ENCODE data around the gene TRIOBP. TPM values are rescaled to one million over a fixed set of nuclear protein-coding genes. Genes with fewer than 3 reads are reported as not detected.

The TRIOBP gene
- total RNA-seq, 2 experiments from 2014 or later, result 42.0 to 55.2 TPM

DNA sequence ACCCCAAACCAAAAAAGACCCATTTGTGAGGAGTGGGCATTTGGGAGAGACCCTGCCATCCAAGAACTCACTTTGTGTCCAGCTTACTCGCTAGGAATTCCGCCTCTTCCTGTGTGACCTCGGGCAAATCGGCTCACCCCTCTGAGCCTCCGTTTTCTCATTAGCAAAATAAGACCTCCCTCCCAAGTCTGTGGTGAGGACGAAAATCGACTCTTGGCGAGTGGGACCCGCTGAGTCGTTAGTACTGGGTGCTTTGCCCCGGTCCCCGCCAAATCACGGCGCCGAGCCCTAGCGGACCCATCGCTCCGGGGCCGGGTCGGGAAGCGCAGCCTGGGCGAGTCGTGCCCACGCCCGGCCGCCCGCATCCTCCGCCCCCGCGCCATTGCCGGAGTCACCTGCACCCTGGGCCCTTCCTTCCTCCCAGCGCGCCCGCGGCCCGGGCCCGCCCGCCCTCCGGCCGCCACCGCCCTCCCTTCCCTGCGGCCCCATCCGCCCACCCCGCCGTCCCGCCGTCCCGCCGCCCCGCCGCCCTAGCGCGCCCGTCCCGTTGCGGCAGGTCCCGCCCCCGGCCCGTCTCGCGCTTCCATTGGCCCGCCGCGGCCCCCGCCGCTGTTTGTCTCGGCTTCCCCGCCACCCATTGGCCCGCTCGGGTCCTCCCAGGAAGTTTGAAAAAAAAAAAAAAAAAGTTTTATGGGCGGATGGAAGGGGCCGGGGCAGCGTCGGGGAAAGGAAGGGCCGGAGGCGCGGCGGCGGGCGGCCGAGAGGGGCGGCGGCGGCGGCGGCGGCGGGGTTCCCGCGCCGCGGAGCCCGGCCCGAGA is 48.9 kb downstream of the TRIOBP start:
- Mint-ChIP-seq H3K4me1 (peaks cover 37% of the 10 kb centered on the region), H3K9me3 (ENCODE audit: low read depth) (no peaks in the 10 kb centered on the region), H3K27me3 (no peaks in the 10 kb centered on the region), H3K4me3 (peak overlapping the region; percentile 81), H3K36me3 (peaks cover 4% of the 10 kb centered on the region), H3K27ac (peak overlapping the region; percentile 82)
- ATAC-seq, result peak; percentile 94
- CTCF ChIA-PET, result interaction anchor here (0.9 to 1.3 kb wide), 3 partner anchors 9 to 103 kb away, joined by 3 to 6 read pairs (median 5); no protein-coding TSS in a partner anchor
- DNase-seq, result peak; percentile 93

DNA sequence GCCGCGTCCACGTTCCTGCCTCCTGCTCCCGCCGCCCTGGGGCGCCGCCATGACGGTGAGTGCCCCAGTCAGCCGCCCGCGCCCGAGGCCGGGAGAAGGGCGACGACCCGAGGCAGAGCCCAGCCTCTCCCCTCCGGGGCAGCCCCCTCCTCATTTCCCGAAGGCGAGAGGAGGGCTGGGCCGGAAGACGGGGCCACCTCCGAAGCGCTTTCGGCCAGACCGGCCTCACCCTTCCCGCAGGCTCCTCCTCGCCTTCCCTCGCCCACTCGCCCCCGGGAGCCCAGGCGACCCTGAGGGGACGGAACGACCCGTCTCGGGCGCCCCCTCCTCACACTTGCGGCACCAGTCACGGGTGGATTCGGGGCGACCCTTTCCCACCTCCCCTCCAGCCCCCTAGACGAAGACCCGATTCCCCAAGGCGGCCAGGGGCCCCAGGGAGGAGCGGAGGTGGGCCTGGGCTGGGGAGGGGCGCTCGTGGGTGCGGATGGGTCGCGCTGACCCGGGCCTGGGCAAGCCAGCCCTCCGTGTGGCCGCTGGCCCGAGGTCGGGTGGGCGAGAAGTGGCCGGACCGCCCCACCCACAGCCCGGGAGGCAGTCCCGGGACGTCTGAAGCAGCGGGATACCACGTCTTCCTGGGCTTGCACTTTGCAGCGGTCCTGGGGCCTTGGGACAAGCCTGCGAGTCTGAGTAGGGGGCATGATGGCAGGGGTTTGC is 49.7 kb downstream of the TRIOBP start:
- H3K9me3 Mint-ChIP-seq (ENCODE audit: low read depth), result no peaks in the 10 kb centered on the region
- CTCF ChIA-PET, result no interaction called here
- H3K4me1 Mint-ChIP-seq, result peaks cover 37% of the 10 kb centered on the region
- H3K27me3 Mint-ChIP-seq, result no peaks in the 10 kb centered on the region
- peak; percentile 1 for ATAC-seq
- peaks cover 4% of the 10 kb centered on the region for H3K36me3 Mint-ChIP-seq
- H3K4me3 Mint-ChIP-seq, result peak overlapping the region; percentile 81
- peak; percentile 52 for DNase-seq
- peak overlapping the region; percentile 74 for H3K27ac Mint-ChIP-seq

DNA sequence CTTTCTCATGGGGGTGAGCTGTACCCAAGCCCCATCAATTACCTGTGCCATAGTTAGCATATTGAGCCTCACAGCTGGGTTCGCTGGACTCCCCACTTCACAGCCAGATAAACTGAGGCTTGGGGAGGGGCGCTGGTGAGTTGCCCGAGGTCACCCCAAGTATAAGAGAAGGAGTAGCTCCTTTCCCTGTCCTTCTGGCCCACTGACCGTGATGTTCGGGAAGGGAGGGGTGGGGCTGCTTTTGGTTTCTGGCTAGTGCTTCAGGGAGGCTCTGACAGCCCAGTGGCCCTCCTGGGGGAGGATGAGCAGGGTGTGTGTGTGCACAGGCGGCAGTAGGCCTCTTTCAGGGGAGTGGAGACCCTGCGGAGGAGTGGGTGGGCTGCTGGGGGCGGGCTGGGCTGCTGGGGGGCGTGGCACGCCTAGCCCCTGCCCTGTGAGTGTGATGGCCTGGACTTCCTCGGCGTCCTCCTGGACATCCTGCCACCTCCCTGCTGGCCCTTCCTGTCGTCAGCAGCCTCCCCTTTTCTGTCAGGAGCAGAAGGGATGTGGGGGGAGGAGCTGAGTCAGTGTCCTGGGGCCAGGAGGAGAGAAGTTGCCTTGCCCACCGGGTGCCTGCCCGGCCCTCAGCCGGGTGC is 50.3 kb downstream of the TRIOBP start:
- Mint-ChIP-seq H3K9me3 (ENCODE audit: low read depth) (no peaks in the 10 kb centered on the region), H3K27ac (peak overlapping the region; percentile 74), H3K4me1 (peaks cover 37% of the 10 kb centered on the region), H3K4me3 (peak overlapping the region; percentile 81), H3K27me3 (no peaks in the 10 kb centered on the region), H3K36me3 (peaks cover 4% of the 10 kb centered on the region)
- ATAC-seq (no peak), DNase-seq (peak; percentile 46)
- CTCF ChIA-PET, result no interaction called here

DNA sequence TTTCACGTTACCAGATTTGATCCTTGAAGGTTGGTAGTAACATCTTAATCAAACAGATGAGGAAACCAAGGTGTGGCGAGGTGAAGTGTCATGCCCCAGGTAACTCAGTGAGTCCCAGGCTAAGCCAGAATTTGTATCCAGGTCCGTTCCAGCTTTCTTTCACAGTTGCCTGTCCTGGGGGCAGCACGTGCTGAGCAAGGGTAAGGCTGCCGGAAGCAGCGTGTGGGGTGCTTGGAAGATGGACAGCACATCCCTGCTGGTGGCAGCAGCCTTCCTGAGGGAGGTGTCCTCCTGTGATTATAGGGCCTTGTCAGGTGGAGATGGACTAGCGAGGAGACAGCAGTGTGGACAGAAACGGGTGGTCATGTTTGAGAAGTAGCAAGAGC is 50.9 kb downstream of the TRIOBP start:
- Mint-ChIP-seq H3K27me3 (no peaks in the 10 kb centered on the region), H3K4me3 (peak overlapping the region; percentile 29), H3K9me3 (ENCODE audit: low read depth) (no peaks in the 10 kb centered on the region), H3K27ac (no peak overlapping the region), H3K36me3 (peaks cover 4% of the 10 kb centered on the region), H3K4me1 (peaks cover 35% of the 10 kb centered on the region)
- no peak for ATAC-seq
- CTCF ChIA-PET, result no interaction called here
- no peak for DNase-seq

DNA sequence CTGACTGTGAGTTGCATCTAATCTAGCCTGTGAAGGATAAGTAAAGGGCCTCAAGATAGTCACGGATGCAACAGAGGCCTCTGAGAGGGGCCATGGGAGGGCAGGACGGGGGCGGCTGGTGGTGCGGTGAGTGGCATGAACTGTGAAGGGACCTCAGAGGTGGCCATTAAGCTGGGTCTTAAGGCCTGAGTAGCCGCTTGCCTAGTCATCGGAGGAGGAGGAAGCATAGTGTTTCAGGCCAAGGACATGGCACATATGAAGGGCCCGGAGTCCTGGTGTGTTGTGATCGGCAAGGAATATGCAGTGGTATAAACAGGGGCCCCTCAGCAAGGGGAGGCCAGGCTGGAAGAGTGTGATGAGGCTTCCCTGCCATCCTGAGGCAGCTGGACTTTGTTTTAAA is 51.8 kb downstream of the TRIOBP start:
- H3K27me3 Mint-ChIP-seq, result no peaks in the 10 kb centered on the region
- no peaks in the 10 kb centered on the region for H3K9me3 Mint-ChIP-seq (ENCODE audit: low read depth)
- ATAC-seq, result no peak
- H3K4me1 Mint-ChIP-seq, result peaks cover 35% of the 10 kb centered on the region
- peaks cover 4% of the 10 kb centered on the region for H3K36me3 Mint-ChIP-seq
- H3K4me3 Mint-ChIP-seq, result no peak overlapping the region
- no peak for DNase-seq
- CTCF ChIA-PET, result no interaction called here
- no peak overlapping the region for H3K27ac Mint-ChIP-seq

DNA sequence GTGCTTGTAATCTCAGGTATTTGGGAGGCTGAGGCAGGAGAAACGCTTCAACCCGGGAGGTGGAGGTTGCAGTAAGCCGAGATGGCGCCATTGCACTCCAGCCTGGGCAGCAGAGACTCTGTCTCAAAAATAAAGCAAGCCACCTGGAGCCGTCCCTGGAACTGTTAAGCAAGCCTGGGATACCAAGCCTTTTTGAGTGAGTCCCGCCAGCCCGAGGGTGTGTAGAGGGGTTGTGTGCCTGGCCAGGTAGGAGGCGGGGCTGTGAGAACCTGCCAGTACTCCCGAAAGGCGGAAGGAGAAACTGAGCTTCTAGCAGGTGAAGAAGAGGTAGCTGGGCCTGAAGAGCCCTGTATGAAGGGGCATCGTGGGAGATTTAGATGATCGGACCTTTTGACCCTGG is 52.4 kb downstream of the TRIOBP start:
- CTCF ChIA-PET, result no interaction called here
- H3K4me3 Mint-ChIP-seq, result no peak overlapping the region
- no peak overlapping the region for H3K27ac Mint-ChIP-seq
- H3K27me3 Mint-ChIP-seq, result no peaks in the 10 kb centered on the region
- H3K9me3 Mint-ChIP-seq (ENCODE audit: low read depth), result no peaks in the 10 kb centered on the region
- ATAC-seq, result no peak
- DNase-seq, result no peak
- peaks cover 3% of the 10 kb centered on the region for H3K36me3 Mint-ChIP-seq
- H3K4me1 Mint-ChIP-seq, result peaks cover 35% of the 10 kb centered on the region

DNA sequence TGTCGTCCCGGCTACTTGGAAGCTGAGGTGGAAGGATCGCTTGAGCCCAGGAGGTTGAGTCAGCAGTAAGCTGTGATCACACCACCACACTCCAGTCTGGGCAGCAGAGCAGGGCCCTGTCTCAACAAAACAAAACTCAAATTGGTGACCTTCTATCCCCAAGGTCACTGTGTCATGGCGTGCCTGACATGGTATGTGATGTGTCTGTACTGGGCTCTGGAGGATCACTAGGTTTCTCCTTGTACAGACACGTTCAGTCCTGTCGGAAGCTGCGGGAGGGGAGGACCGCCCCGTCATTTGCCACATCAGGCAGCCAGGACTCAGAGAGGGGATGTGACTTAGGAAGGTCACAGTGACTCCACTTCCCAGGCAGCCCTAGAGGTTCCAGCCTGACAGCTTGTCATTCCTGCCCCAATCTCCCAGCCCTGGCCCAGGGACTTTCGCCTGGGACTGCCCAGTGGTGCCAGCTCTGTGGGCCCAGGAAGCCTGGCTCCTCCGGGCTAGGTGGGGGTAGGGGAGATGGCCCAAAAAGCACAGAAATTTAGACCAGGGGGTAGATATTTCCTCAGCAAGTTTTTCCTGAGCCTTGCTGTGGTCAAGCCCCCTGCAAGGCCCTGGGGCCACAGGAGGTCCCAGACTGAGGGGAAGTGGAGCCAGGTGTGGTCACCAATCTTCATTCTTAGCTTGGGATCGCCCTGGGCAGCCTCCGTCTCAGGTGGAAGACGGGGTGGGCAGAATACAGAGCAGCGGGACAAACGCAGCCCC is 53.2 kb downstream of the TRIOBP start:
- no peaks in the 10 kb centered on the region for H3K36me3 Mint-ChIP-seq
- no peak for DNase-seq
- ATAC-seq, result no peak
- CTCF ChIA-PET, result no interaction called here
- H3K9me3 Mint-ChIP-seq (ENCODE audit: low read depth), result no peaks in the 10 kb centered on the region
- no peak overlapping the region for H3K4me3 Mint-ChIP-seq
- H3K4me1 Mint-ChIP-seq, result peaks cover 30% of the 10 kb centered on the region
- H3K27ac Mint-ChIP-seq, result no peak overlapping the region
- H3K27me3 Mint-ChIP-seq, result no peaks in the 10 kb centered on the region

DNA sequence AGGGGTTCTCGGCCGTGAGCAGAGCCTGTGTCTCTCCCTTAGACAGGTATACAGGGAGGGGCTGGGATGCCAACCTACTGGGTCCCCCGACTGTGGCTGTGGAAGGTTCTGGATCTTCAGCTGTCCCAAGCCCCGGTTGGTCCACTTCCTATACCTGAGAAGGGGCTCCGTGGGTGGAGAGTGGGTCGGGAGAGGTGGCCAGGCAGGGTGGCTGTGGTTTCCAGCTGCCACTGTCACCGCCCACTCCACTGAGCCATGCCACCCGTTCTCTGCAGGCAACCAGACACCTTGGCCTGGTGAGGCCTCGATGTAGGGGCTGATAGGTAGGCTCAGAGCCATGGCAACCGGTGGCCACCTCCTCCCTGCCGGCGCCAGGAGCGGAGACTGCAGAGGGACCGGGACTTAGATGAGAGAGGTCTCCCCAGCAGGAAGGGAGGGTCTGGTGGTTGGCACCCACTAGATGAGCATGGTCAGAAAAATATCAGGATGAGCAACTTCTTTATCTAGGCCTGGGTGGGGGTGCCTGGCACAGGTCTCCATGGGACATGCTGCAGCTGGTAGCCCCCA is 53.8 kb downstream of the TRIOBP start:
- H3K27ac Mint-ChIP-seq, result no peak overlapping the region
- no peaks in the 10 kb centered on the region for H3K36me3 Mint-ChIP-seq
- no peaks in the 10 kb centered on the region for H3K27me3 Mint-ChIP-seq
- DNase-seq (no peak), ATAC-seq (no peak)
- peaks cover 23% of the 10 kb centered on the region for H3K4me1 Mint-ChIP-seq
- H3K9me3 Mint-ChIP-seq (ENCODE audit: low read depth), result no peaks in the 10 kb centered on the region
- no peak overlapping the region for H3K4me3 Mint-ChIP-seq
- CTCF ChIA-PET, result no interaction called here

DNA sequence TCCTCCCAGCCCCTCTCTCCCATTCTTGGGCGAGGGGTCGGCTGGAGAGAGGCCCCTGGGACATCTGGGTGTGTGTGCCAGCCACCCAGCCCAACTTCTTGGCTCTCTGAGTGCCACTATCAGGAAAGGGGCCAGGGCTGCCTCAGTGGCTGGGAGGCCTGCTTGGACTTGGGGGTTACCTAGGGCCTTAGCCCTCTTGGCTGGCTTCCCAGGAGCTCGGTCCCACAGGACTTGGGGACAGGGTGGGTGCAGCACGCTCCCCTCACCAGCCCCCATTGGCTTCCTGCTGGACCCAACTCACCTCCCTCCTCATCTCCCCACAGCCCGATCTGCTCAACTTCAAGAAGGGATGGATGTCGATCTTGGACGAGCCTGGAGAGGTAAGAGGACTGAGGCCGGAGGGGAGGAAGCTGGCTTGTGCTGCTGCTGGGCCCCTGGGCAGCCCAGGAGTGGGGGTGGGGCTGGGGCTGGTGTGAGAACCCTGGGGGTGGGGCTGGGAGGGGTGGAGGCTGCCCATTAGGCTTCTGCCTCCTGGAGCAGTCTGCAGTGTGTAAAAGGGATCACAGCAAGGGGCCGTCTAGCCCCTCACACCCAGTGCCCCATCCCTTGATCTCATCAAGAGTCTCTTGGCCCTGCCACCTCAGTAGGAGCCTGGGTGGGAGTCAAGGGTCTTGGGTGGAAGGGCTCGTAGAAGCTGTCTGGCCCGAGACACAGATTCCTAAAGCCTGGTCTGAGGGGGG is 54.8 kb downstream of the TRIOBP start:
- no peak for DNase-seq
- H3K4me1 Mint-ChIP-seq, result peaks cover 23% of the 10 kb centered on the region

DNA sequence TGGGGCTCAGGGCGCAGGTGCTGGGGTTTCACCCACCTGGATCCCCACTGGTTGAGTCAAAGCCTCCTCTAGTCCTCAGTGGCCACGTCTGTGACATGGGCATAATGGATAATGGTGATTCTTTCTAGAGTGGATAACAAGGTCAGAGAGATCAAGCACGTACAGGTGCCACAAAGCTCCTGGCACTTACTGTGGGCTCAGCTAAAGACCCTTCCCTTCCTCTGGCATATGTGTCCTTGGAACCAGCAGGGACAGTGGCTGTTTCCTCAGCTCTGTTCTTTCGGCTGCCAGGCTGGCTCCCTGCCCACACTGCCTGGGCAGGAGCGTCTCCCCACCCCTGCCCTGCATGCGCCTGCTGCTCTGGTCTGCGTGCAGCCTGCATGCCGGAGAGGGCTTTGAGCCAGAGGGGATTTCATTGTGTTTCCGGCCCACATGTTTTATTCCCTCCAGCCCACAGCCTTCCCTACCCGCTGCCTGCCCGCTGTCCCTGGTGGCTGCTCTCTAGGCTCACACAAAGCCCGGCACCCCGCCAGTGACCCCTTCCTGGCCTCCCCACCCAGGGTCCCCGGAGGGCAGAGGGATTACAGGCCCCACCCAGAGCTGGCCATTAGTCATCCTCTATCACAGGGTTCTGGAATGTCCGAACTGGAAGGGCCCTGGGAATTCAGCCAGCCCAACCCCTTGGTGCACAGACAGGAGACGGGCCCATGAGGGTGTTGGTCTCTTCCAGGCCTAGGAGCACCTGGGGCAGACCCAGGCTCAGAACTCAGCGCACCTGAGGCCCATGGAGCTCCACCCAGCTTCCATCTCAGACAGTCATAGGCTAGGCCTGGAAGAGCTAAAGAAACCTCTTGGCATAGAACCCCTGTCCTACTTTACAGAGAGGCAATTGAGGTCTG is 55.6 kb downstream of the TRIOBP start:
- no peak overlapping the region for H3K4me3 Mint-ChIP-seq
- no peaks in the 10 kb centered on the region for H3K9me3 Mint-ChIP-seq (ENCODE audit: low read depth)
- no peak for DNase-seq
- CTCF ChIA-PET, result no interaction called here
- H3K4me1 Mint-ChIP-seq, result peaks cover 18% of the 10 kb centered on the region
- no peaks in the 10 kb centered on the region for H3K27me3 Mint-ChIP-seq
- H3K36me3 Mint-ChIP-seq, result peaks cover 2% of the 10 kb centered on the region
- no peak overlapping the region for H3K27ac Mint-ChIP-seq
- ATAC-seq, result no peak

More for the DNA sequence above, 54.8 kb downstream of the TRIOBP start:
- H3K27ac Mint-ChIP-seq, result no peak overlapping the region
- CTCF ChIA-PET, result no interaction called here
- H3K9me3 Mint-ChIP-seq (ENCODE audit: low read depth), result no peaks in the 10 kb centered on the region
- no peak for ATAC-seq
- no peak overlapping the region for H3K4me3 Mint-ChIP-seq
- H3K27me3 Mint-ChIP-seq, result no peaks in the 10 kb centered on the region
- no peaks in the 10 kb centered on the region for H3K36me3 Mint-ChIP-seq

DNA sequence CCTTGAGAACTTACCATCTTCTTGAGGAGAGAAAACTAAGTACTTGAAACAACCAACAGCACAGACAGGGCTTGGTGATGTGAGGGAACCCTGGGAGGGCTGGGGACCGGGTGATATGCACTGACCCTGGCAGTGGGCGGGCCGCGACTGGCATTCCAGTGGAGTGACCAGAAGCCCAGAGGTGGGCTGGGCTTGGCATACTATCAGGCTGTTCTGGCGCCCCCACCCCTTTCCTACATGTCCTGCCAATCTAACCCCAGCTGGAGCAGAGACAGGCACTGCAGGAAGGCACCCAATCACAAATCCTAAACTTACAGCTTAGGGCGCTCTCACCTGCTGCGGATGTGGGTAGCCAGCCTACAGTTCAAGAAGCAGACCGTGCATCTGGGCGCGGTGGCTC is 56.9 kb downstream of the TRIOBP start:
- DNase-seq, result no peak
- ATAC-seq, result no peak

DNA sequence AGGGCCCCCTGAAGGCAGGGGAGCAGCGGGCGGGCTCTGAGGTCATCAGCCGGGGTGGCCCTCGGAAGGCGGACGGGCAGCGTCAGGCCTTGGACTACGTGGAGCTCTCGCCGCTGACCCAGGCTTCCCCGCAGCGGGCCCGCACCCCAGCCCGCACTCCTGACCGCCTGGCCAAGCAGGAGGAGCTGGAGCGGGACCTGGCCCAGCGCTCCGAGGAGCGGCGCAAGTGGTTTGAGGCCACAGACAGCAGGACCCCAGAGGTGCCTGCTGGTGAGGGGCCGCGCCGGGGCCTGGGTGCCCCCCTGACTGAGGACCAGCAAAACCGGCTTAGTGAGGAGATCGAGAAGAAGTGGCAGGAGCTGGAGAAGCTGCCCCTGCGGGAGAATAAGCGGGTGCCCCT is 60.8 kb downstream of the TRIOBP start:
- no peaks in the 10 kb centered on the region for H3K4me1 Mint-ChIP-seq
- no peak overlapping the region for H3K27ac Mint-ChIP-seq
- H3K9me3 Mint-ChIP-seq (ENCODE audit: low read depth), result no peaks in the 10 kb centered on the region
- DNase-seq, result no peak
- peaks cover 12% of the 10 kb centered on the region for H3K36me3 Mint-ChIP-seq
- CTCF ChIA-PET, result no interaction called here
- no peaks in the 10 kb centered on the region for H3K27me3 Mint-ChIP-seq
- ATAC-seq, result no peak
- no peak overlapping the region for H3K4me3 Mint-ChIP-seq

More for the DNA sequence above, 56.9 kb downstream of the TRIOBP start:
- Mint-ChIP-seq H3K36me3 (peaks cover 8% of the 10 kb centered on the region), H3K27me3 (no peaks in the 10 kb centered on the region), H3K27ac (peak overlapping the region; percentile 23), H3K9me3 (ENCODE audit: low read depth) (no peaks in the 10 kb centered on the region), H3K4me3 (no peak overlapping the region), H3K4me1 (peaks cover 8% of the 10 kb centered on the region)
- CTCF ChIA-PET, result no interaction called here

All from activated CD8-positive, alpha-beta memory T cell treated with anti-CD3 and anti-CD28 coated beads, Interleukin-2, amount 10 ng/mL, durations not matched to agents 7 days and 5 days (primary cell).